Measurements from ENCODE around the gene CD248.
"Not testable (repeated sequence)": the region's sequence is repeated elsewhere in the genome, so short reads cannot be mapped to it uniquely, and the experiment has no call there.

The CD248 gene, protein sequence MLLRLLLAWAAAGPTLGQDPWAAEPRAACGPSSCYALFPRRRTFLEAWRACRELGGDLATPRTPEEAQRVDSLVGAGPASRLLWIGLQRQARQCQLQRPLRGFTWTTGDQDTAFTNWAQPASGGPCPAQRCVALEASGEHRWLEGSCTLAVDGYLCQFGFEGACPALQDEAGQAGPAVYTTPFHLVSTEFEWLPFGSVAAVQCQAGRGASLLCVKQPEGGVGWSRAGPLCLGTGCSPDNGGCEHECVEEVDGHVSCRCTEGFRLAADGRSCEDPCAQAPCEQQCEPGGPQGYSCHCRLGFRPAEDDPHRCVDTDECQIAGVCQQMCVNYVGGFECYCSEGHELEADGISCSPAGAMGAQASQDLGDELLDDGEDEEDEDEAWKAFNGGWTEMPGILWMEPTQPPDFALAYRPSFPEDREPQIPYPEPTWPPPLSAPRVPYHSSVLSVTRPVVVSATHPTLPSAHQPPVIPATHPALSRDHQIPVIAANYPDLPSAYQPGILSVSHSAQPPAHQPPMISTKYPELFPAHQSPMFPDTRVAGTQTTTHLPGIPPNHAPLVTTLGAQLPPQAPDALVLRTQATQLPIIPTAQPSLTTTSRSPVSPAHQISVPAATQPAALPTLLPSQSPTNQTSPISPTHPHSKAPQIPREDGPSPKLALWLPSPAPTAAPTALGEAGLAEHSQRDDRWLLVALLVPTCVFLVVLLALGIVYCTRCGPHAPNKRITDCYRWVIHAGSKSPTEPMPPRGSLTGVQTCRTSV

GRCh38 chr11:66316849-66317251, at the start of gene CD248:
CD248 (minus strand) TSS chr11:66317044; CDS start chr11:66317027, 17 bp downstream.
- DNase-seq = peak; percentile 29

- no peak for DNase-seq
Observed at GRCh38 chr11:66365711-66366619, 49.1 kb upstream of the CD248 start.

- DNase-seq = no peak
Observed at GRCh38 chr11:66365166-66365565, 48.3 kb upstream of the CD248 start.

GRCh38 chr11:66363805-66364535, 47.1 kb upstream of the CD248 start:
- peak; percentile 72 for DNase-seq

GRCh38 chr11:66363187-66363601, 46.4 kb upstream of the CD248 start:
- DNase-seq = no peak

- DNase-seq = no peak
Observed at GRCh38 chr11:66362481-66363147, 45.8 kb upstream of the CD248 start.

- DNase-seq = no peak
Observed at GRCh38 chr11:66361502-66361941, 44.7 kb upstream of the CD248 start.

DNA sequence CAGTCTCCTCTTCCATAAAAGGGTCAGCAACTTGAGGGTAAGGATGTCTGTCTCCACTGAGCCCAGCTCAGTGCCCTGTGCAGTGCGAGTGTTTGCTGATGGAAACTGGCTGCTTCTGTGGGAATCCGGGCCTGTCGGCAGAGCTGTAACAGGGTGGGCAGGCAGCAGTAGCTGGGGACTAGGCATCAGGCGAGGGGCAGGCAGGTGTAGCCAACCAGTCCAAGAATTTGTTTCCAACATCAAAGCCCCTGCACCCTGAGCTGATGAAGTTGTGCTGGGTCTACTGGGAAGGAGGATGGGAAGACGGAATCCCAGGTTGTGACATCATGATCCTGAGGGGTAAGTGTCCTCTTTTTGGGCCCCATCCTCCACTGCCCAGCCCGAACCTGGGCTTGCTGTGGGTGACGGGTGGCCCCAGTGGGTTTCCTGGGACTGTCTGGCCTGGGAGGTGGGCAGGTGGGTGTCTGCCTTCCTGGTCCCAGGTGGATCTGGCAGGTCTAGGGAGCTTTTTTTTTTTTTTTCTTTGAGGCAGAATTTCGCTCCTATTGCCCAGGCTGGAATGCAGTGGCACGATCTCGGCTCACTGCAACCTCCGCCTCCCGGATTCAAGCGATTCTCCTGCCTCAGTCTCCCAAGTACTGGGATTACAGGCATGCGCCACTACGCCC, 43.7 kb upstream of the CD248 start:
- DNase-seq = no peak

- DNase-seq = peak; percentile 37
Observed at GRCh38 chr11:66359662-66360087, 42.8 kb upstream of the CD248 start.

GRCh38 chr11:66350560-66351235, 33.9 kb upstream of the CD248 start:
- not testable (repeated sequence) for DNase-seq

GRCh38 chr11:66349084-66349386, 32.2 kb upstream of the CD248 start:
- no peak for DNase-seq

- DNase-seq = peak; percentile 86
Observed at GRCh38 chr11:66347425-66348276, 30.8 kb upstream of the CD248 start, which contains the start of gene B4GAT1. B4GAT1 (minus strand) TSS chr11:66347629; CDS start chr11:66347545, 84 bp downstream.

DNA sequence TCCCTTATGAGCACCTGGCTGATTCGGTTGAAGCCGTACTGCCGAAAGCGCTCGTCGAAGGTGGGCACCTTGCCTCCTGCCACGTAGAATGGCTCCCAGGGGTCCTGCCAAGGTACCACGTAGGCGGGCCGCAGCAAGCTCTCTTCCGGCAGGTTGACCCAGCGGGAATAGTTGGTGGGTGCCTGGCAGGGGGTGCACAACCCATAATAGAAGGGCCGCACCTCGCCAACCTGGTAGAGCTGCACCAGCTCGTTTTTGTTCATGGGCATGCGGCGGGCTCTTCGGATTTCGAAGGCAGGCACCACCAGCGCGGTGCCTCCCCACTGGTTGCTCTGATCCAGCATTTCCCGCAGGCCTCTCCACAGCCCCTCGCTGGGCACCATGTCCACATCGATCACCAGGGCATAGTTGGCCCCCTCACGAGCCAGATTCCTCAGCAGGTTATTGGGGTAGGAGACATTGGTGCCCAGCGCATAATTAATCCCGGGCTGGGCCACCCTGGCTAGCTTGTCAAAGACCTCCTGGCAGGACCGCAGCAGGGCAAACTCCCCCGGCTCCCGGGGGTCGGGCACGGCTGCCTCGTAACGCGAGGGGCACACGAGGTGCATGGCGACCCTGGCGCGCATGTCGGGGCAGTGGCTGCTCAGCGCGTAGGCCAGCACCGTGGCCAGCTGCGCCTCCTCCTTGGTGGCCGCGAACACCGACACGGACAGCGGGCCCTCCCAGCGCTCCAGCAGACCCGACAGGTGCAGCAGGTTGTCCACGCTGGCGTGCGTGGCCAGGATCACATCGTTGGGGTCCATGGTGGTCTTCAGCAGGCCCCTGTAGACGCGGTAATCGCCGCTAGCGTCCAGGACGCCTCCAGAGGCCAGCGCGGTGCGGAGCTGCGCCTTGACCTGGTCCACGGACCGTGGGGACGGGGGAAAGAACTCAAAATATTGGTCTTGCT, 29.9 kb upstream of the CD248 start:
- no peak for DNase-seq

GRCh38 chr11:66345316-66345649, 28.4 kb upstream of the CD248 start:
- DNase-seq = no peak

- DNase-seq = peak; percentile 96
Observed at GRCh38 chr11:66344550-66345315, 27.9 kb upstream of the CD248 start, which contains the start of gene BRMS1. BRMS1 (minus strand) TSS chr11:66345104; CDS start chr11:66342234, 2,870 bp downstream.

- no peak for DNase-seq
Observed at GRCh38 chr11:66343176-66343575, 26.3 kb upstream of the CD248 start.

GRCh38 chr11:66341502-66342126, 24.8 kb upstream of the CD248 start:
- DNase-seq = no peak

All from NCI-H82 (cell line).